GM19193 (cell line): Measurements from ENCODE around the gene ANKRD42.

Experiments used
- POLR2A ChIP-seq: IDR thresholded peaks from 4 replicates; pipeline ENCODE4 v1.6.1; 2011; ENCODE audit not compliant: insufficient read depth, insufficient read length; ENCODE audit errors: extremely low read depth

ANKRD42 gene

DNA sequence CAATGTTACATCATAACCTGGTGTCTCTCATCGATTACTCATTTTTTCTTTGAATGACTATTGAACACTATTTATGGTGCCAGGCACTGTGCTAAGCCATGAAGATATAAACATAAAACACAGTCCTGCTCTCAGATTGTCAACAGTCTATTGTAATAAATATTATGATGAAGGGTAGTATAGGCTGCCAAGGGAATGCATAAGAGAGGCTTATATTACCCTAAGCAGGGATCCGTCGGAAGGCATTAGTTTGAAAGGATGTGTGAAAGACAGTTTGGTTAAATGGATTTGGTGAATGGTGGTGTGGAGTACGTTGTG, 99.9 kb downstream of the ANKRD42 start:
- TF ChIP-seq POLR2A: no peak

DNA sequence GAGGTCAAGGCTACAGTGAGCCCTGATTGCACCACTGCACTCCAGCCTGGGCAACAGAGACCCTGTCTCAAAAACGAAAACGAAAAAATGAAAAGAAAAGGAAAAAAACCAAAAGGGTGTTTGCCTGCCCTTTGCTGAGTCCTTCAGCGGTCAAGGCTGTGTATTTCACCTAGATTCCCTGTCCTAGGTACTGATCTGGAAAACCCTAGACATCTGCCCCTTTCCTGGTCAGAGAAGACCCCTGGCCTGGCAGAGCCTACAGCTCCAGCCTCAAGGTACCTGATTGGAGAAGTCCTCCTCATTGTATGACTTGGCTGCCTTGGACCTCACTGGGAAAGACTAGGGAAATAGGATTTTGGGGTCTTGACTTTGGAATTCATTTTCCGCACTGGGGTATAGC, 100.7 kb downstream of the ANKRD42 start:
- no peak for TF ChIP-seq POLR2A
